HepG2 (cell line): ENCODE measurements around the gene RELL1. TPM values are rescaled to one million over a fixed set of nuclear protein-coding genes. Genes with fewer than 3 reads are reported as not detected.

Experiments used
- ATAC-seq: fragments of 200-7000 bp; cut with Tn5 transposase; 3 replicates; pipeline ENCODE4 v1.9.1; 2020; ENCODE audit warnings: mild to moderate bottlenecking, moderate library complexity
- BruUV-seq: library from RNA; stranded (reverse); fragments of 400-500 nt; replicated peaks from 2 replicates; lab custom pipeline; 2021; lab: Mats Ljungman, UMichigan
- CTCF ChIA-PET: fragments of 300-600 bp; formaldehyde crosslinking; extraction: SDS; loops from one replicate; lab custom pipeline; 2021; ENCODE audit warnings: low total read pairs, inconsistent platforms, low intra/inter-chr PET ratio; lab: Yijun Ruan, JAX
- POLR2A ChIA-PET: fragments of 350-600 bp; sonication (Branson Sonifier 250); formaldehyde crosslinking; loops from one replicate; lab custom pipeline; 2020; ENCODE audit warnings: antibody characterized with exemption, inconsistent platforms; lab: Yijun Ruan, JAX
- DNase-seq: peaks from one replicate; pipeline ENCODE4 v3.0.0-alpha.2; 2015; ENCODE audit warnings: low spot score
- FAIRE-seq: peaks from 3 replicates; lab custom pipeline; 2011; peaks lifted over from hg19 to GRCh38; lab: Jason Lieb, UNC
- H2AFZ ChIP-seq: one replicate; pipeline ENCODE4 v1.6.1; 2011; ENCODE audit warnings: low read length, inconsistent platforms
- H3K27ac ChIP-seq: fragments of 300-600 bp; 3 replicates; pipeline ENCODE4 v1.8.0; 2011; ENCODE audit warnings: mixed run types, mild to moderate bottlenecking, mixed read lengths, low read length, inconsistent platforms; ENCODE audit not compliant: insufficient read depth; ENCODE audit errors: extremely low read length
- H3K27me3 ChIP-seq, 2 experiments: fragments of 200-600 bp in 1 of 2; 2 replicates in 1 of 2; 3 replicates in 1 of 2; pipeline versions ENCODE4 v1.6.0 to v1.8.0; 2011; ENCODE audit warnings: low read length in 2 of 2, mild to moderate bottlenecking in 2 of 2, moderate library complexity in 2 of 2, inconsistent platforms in 1 of 2; ENCODE audit not compliant: insufficient read depth in 2 of 2, control insufficient read depth in 1 of 2
- H3K36me3 ChIP-seq, 2 experiments: fragments of 200-600 bp in 1 of 2; replicated peaks in 1 of 2; 2 replicates in 1 of 2; 3 replicates in 1 of 2; pipeline versions ENCODE4 v1.5.1 to v1.8.0; 2011; ENCODE audit warnings: low read length in 2 of 2, inconsistent platforms in 1 of 2; ENCODE audit not compliant: insufficient read depth in 2 of 2, control insufficient read depth in 1 of 2
- H3K4me1 ChIP-seq: 2 replicates; pipeline ENCODE4 v1.5.1; 2012; ENCODE audit warnings: low read length, inconsistent platforms; ENCODE audit not compliant: insufficient read depth
- H3K4me2 ChIP-seq: 2 replicates; pipeline ENCODE4 v1.6.0; 2011; ENCODE audit warnings: low read depth, low read length, inconsistent platforms
- H3K4me3 ChIP-seq, 3 experiments: fragments of 200-600 bp in 1 of 3; sonication (generic), shearing (Covaris generic) in 1 of 3; replicated peaks in 1 of 3; 2 replicates each; pipeline ENCODE4 v1.5.1; 2011 to 2016; ENCODE audit warnings: low read length in 3 of 3, inconsistent platforms in 2 of 3, low read depth in 2 of 3, mild to moderate bottlenecking in 2 of 3, control low read depth in 1 of 3, mixed read lengths in 1 of 3; ENCODE audit not compliant: insufficient read depth in 1 of 3
- H3K79me2 ChIP-seq: one replicate; pipeline ENCODE4 v1.6.1; 2011; ENCODE audit warnings: low read length, inconsistent platforms; ENCODE audit not compliant: insufficient read depth
- H3K9ac ChIP-seq: 2 replicates; pipeline ENCODE4 v1.6.0; 2011; ENCODE audit warnings: mild to moderate bottlenecking, low read depth, low read length, inconsistent platforms; ENCODE audit not compliant: insufficient read depth
- H3K9me3 ChIP-seq: 2 replicates; pipeline ENCODE4 v1.5.1; 2012; ENCODE audit warnings: mild to moderate bottlenecking, low read length
- H4K20me1 ChIP-seq: 2 replicates; pipeline ENCODE4 v1.6.0; 2011; ENCODE audit warnings: inconsistent platforms, mild to moderate bottlenecking, low read length, moderate library complexity; ENCODE audit not compliant: insufficient read depth
- AGO1 ChIP-seq: fragments of 200-400 bp; formaldehyde crosslinking; IDR thresholded peaks from 2 replicates; pipeline ENCODE4 v1.6.1; 2017; ENCODE audit warnings: mild to moderate bottlenecking, low read depth, low read length, moderate library complexity; ENCODE audit not compliant: poor library complexity, severe bottlenecking
- AHR ChIP-seq: IDR thresholded peaks from 2 replicates; pipeline ENCODE4 v1.6.1; 2018; ENCODE audit warnings: missing genetic modification reagents, missing compliant biosample characterization
- CTCF ChIP-seq: sonication (generic); formaldehyde crosslinking; IDR thresholded peaks from 2 replicates; pipeline ENCODE4 v1.5.0; 2020; ENCODE audit warnings: mild to moderate bottlenecking, missing genetic modification reagents, moderate library complexity
- ELF3 ChIP-seq: IDR thresholded peaks from 2 replicates; pipeline ENCODE4 v1.6.1; 2016; ENCODE audit warnings: missing genetic modification reagents, missing compliant biosample characterization
- ELF4 ChIP-seq: sonication (generic); formaldehyde crosslinking; IDR thresholded peaks from 2 replicates; pipeline ENCODE4 v1.5.0; 2020; ENCODE audit warnings: missing genetic modification reagents, mild to moderate bottlenecking, moderate library complexity, borderline replicate concordance
- GLI4 ChIP-seq: sonication (generic); formaldehyde crosslinking; IDR thresholded peaks from 2 replicates; pipeline ENCODE4 v1.5.1; 2020; ENCODE audit warnings: missing genetic modification reagents, mild to moderate bottlenecking, moderate library complexity, borderline replicate concordance
- HOXA9 ChIP-seq: sonication (generic); formaldehyde crosslinking; IDR thresholded peaks from 2 replicates; pipeline ENCODE4 v1.8.1; 2022; ENCODE audit warnings: missing genetic modification reagents, mild to moderate bottlenecking, moderate library complexity, borderline replicate concordance
- JUNB ChIP-seq: sonication (generic); formaldehyde crosslinking; IDR thresholded peaks from 2 replicates; pipeline ENCODE4 v1.8.0; 2022; ENCODE audit warnings: missing genetic modification reagents, mild to moderate bottlenecking, borderline replicate concordance
- KLF9 ChIP-seq: IDR thresholded peaks from 2 replicates; pipeline ENCODE4 v1.6.1; 2016; ENCODE audit warnings: low read depth
- REL ChIP-seq: sonication (generic); formaldehyde crosslinking; conservative IDR thresholded peaks from 2 replicates; pipeline ENCODE4 v1.8.0; 2022; ENCODE audit warnings: mild to moderate bottlenecking, missing genetic modification reagents, moderate library complexity
- SETDB1 ChIP-seq: sonication (generic); formaldehyde crosslinking; IDR thresholded peaks from 2 replicates; pipeline ENCODE4 v1.5.1; 2020; ENCODE audit warnings: missing genetic modification reagents, mild to moderate bottlenecking, borderline replicate concordance
- SIN3A ChIP-seq: IDR thresholded peaks from 2 replicates; pipeline ENCODE4 v1.6.1; 2011; ENCODE audit warnings: low read depth, mild to moderate bottlenecking, control low read depth, low read length, borderline replicate concordance
- SP4 ChIP-seq: sonication (generic); formaldehyde crosslinking; IDR thresholded peaks from 2 replicates; pipeline ENCODE4 v1.8.1; 2023; ENCODE audit warnings: mild to moderate bottlenecking, missing genetic modification reagents
- ZNF616 ChIP-seq: sonication (generic); formaldehyde crosslinking; IDR thresholded peaks from 2 replicates; pipeline ENCODE4 v1.5.0; 2020; ENCODE audit warnings: low read depth, mild to moderate bottlenecking, missing genetic modification reagents
- ZNF629 ChIP-seq: sonication (generic); formaldehyde crosslinking; conservative IDR thresholded peaks from 2 replicates; pipeline ENCODE4 v1.5.0; 2020; ENCODE audit warnings: missing genetic modification reagents
- WGBS: methylation state at CpG from one replicate; pipeline ENCODE4 v1.1.6; 2017; ENCODE audit warnings: low lambda C conversion rate; 5-methylcytosine and 5-hydroxymethylcytosine counted together
- in situ Hi-C: cut with HindIII; loops from 2 replicates; pipeline ENCODE4 v1.10.0; 2017; ENCODE audit warnings: low pct_unique_long_range_greater_than_20kb; ENCODE audit not compliant: extremely low pct_ligation_motif_present
- intact Hi-C: fragments of 100-400 bp; cut with micrococcal nuclease; formaldehyde crosslinking; loops from one replicate; pipeline ENCODE4 v1.10.0; 2022; ENCODE audit not compliant: unreplicated experiment
- polyA plus RNA-seq, 8 experiments: library from polyadenylated mRNA; depleted of rRNA in 3 of 8; stranded (reverse) in 7 of 8; unstranded in 1 of 8; fragments of >200 nt; fragmentation: Illumina TruSeq in 4 of 8; extraction: Trizol in 4 of 8; gene quantifications; 2 replicates each; pipeline versions ENCODE4 v1.2.1 to v1.2.3, GENCODE V29; 2011 to 2016; ENCODE audit warnings: low read depth in 4 of 8, missing spikeins in 1 of 8, mixed read lengths in 1 of 8; ENCODE audit not compliant: insufficient read depth in 1 of 8
- total RNA-seq, 5 experiments: library from RNA; depleted of rRNA; stranded (reverse); fragments of >200 nt; fragmentation: Illumina TruSeq; extraction: Trizol; gene quantifications; 2 replicates each; pipeline ENCODE4 v1.2.3, GENCODE V29; 2016; ENCODE audit warnings: low read depth in 1 of 5

Gene RELL1
- total and polyA plus RNA-seq, 2 of the 13 experiments (the other 11 are each of a cell fraction or from before 2014, with no cell fraction given), result 8.4 to 58.4 TPM

GRCh38 chr4:37632836-37633235 is 53.3 kb downstream of the RELL1 start:
- no peak for FAIRE-seq
- in situ Hi-C loops, result no loop called here
- Histone ChIP-seq H4K20me1 (no peaks in the 10 kb centered on the region), H3K9ac (no peak overlapping the region), H2AFZ (no peak overlapping the region), H3K4me1 (no peaks in the 10 kb centered on the region), H3K79me2 (no peaks in the 10 kb centered on the region), H3K4me2 (no peak overlapping the region), H3K27ac (no peak overlapping the region), H3K9me3 (no peaks in the 10 kb centered on the region), H3K27me3 (no peaks in the 10 kb centered on the region), H3K36me3 (peaks cover 19 to 51% of the 10 kb centered on the region in 2 experiments), H3K4me3 (no peak overlapping the region)
- no TSS peak for BruUV-seq
- no peak for DNase-seq
- intact Hi-C loops, result no loop called here
- TF ChIP-seq REL (no peak), SP4 (CRISPR knock-in tag) (no peak), GLI4 (CRISPR knock-in tag) (no peak), SETDB1 (no peak), AGO1 (no peak), JUNB (CRISPR knock-in tag) (no peak), CTCF (no peak), ELF4 (CRISPR knock-in tag) (no peak), KLF9 (CRISPR knock-in tag) (no peak), ZNF629 (CRISPR knock-in tag) (no peak), HOXA9 (CRISPR knock-in tag) (no peak), ELF3 (CRISPR knock-in tag) (no peak), AHR (no peak), ZNF616 (CRISPR knock-in tag) (no peak), SIN3A (no peak)
- 98% methylated on average over 3 of the region's 3 CpGs for WGBS
- POLR2A ChIA-PET, result no interaction called here
- ATAC-seq, result no peak
- CTCF ChIA-PET, result no interaction called here
